Mesenchymal stem cell (in vitro differentiated cells and primary cell): ENCODE data around the gene SH2B3.

Experiments
- DNase-seq: peaks from one replicate; pipeline ENCODE4 v3.0.0-alpha.2; 2013
- H2AFZ ChIP-seq: one replicate; pipeline ENCODE4 v1.6.1; 2013; ENCODE audit warnings: low read depth, mild to moderate bottlenecking, control low read depth, inconsistent platforms, low read length, moderate library complexity
- H2AK5ac ChIP-seq: 2 replicates; pipeline ENCODE4 v1.6.1; 2013; ENCODE audit warnings: low read length, moderate library complexity, mild to moderate bottlenecking, inconsistent platforms; ENCODE audit not compliant: severe bottlenecking
- H2BK120ac ChIP-seq: one replicate; pipeline ENCODE4 v1.6.1; 2013; ENCODE audit warnings: low read depth, mild to moderate bottlenecking, inconsistent platforms, low read length, moderate library complexity
- H2BK12ac ChIP-seq, 2 experiments: one replicate each; pipeline ENCODE4 v1.6.1; 2013; ENCODE audit warnings: inconsistent platforms in 2 of 2, low read length in 2 of 2, mild to moderate bottlenecking in 2 of 2, moderate library complexity in 2 of 2, control low read depth in 1 of 2
- H2BK15ac ChIP-seq: one replicate; pipeline ENCODE4 v1.6.1; 2013; ENCODE audit warnings: mild to moderate bottlenecking, low read depth, inconsistent platforms; ENCODE audit not compliant: poor library complexity, severe bottlenecking
- H2BK5ac ChIP-seq: 2 replicates; pipeline ENCODE4 v1.6.1; 2013; ENCODE audit warnings: low read depth, mild to moderate bottlenecking, low read length, control low read depth, inconsistent platforms; ENCODE audit not compliant: poor library complexity, severe bottlenecking
- H3K14ac ChIP-seq, 2 experiments: one replicate each; pipeline ENCODE4 v1.6.1; 2013; ENCODE audit warnings: inconsistent platforms in 2 of 2, low read length in 2 of 2, control low read depth in 1 of 2, mild to moderate bottlenecking in 1 of 2, moderate library complexity in 1 of 2
- H3K18ac ChIP-seq, 2 experiments: one replicate each; pipeline ENCODE4 v1.6.1; 2013; ENCODE audit warnings: inconsistent platforms in 2 of 2, low read length in 2 of 2, control low read depth in 1 of 2, low read depth in 1 of 2, mild to moderate bottlenecking in 1 of 2
- H3K23ac ChIP-seq, 2 experiments: one replicate each; pipeline ENCODE4 v1.6.1; 2013; ENCODE audit warnings: inconsistent platforms in 2 of 2, low read length in 2 of 2, mild to moderate bottlenecking in 2 of 2, moderate library complexity in 2 of 2, control low read depth in 1 of 2
- H3K27ac ChIP-seq: 2 replicates; pipeline ENCODE4 v1.5.1; 2013; ENCODE audit warnings: mild to moderate bottlenecking, moderate library complexity, low read length, control low read depth, inconsistent platforms; ENCODE audit not compliant: poor library complexity, severe bottlenecking
- H3K27me3 ChIP-seq, 2 experiments: 2 replicates each; pipeline versions ENCODE4 v1.6.1 to v1.7.0; 2013; ENCODE audit warnings: low read length in 2 of 2, mild to moderate bottlenecking in 2 of 2, moderate library complexity in 2 of 2, control low read depth in 1 of 2, inconsistent platforms in 1 of 2; ENCODE audit not compliant: control insufficient read depth in 1 of 2, insufficient read depth in 1 of 2
- H3K36me3 ChIP-seq, 2 experiments: 2 replicates each; pipeline versions ENCODE4 v1.6.1 to v1.7.0; 2013; ENCODE audit warnings: low read length in 2 of 2, control low read depth in 1 of 2, inconsistent platforms in 1 of 2, low read depth in 1 of 2, mild to moderate bottlenecking in 1 of 2; ENCODE audit not compliant: insufficient read depth in 2 of 2, control insufficient read depth in 1 of 2
- H3K4ac ChIP-seq, 2 experiments: one replicate each; pipeline ENCODE4 v1.6.1; 2013; ENCODE audit warnings: inconsistent platforms in 2 of 2, low read length in 2 of 2, mild to moderate bottlenecking in 2 of 2, moderate library complexity in 2 of 2, control low read depth in 1 of 2, low read depth in 1 of 2
- H3K4me1 ChIP-seq: 2 replicates; pipeline ENCODE4 v1.6.1; 2013; ENCODE audit warnings: low read depth, low read length, control low read depth; ENCODE audit not compliant: control insufficient read depth, insufficient read depth
- H3K4me2 ChIP-seq: 2 replicates; pipeline ENCODE4 v1.6.1; 2013; ENCODE audit warnings: low read length, mild to moderate bottlenecking, inconsistent platforms; ENCODE audit not compliant: poor library complexity, severe bottlenecking
- H3K4me3 ChIP-seq, 2 experiments: 2 replicates each; pipeline versions ENCODE4 v1.5.1 to v1.7.0; 2013; ENCODE audit warnings: low read length in 2 of 2, mild to moderate bottlenecking in 2 of 2, control low read depth in 1 of 2, low read depth in 1 of 2; ENCODE audit not compliant: insufficient read depth in 1 of 2
- H3K79me1 ChIP-seq: replicated peaks from 2 replicates; pipeline ENCODE4 v1.6.1; 2013; ENCODE audit warnings: mild to moderate bottlenecking, control low read depth, low read length, inconsistent platforms; ENCODE audit not compliant: poor library complexity, severe bottlenecking
- H3K9ac ChIP-seq: 2 replicates; pipeline ENCODE4 v1.7.0; 2013; ENCODE audit warnings: mild to moderate bottlenecking, low read length, moderate library complexity
- H3K9me3 ChIP-seq: 2 replicates; pipeline ENCODE4 v1.7.0; 2013; ENCODE audit warnings: mild to moderate bottlenecking, low read length; ENCODE audit not compliant: control insufficient read depth
- H4K8ac ChIP-seq: one replicate; pipeline ENCODE4 v1.6.1; 2013; ENCODE audit warnings: inconsistent platforms, mild to moderate bottlenecking, low read length, moderate library complexity
- H4K91ac ChIP-seq: one replicate; pipeline ENCODE4 v1.6.1; 2013; ENCODE audit warnings: mild to moderate bottlenecking, low read length, inconsistent platforms
- WGBS: methylation state at CpG from one replicate; pipeline ENCODE4 v1.1.7; 2013; ENCODE audit warnings: mixed read lengths; 5-methylcytosine and 5-hydroxymethylcytosine counted together

The SH2B3 gene

GRCh38 chr12:111408116-111408440 is 2.4 kb downstream of the SH2B3 start:
- Histone ChIP-seq H4K8ac (no peak overlapping the region), H2BK5ac (peak overlapping the region; percentile 45), H3K23ac (no peak overlapping the region), H3K27ac (peak overlapping the region; percentile 94), H3K79me1 (no peaks in the 10 kb centered on the region), H3K4me2 (peak overlapping the region; percentile 74), H4K91ac (peak overlapping the region; percentile 74), H3K4ac (peak overlapping the region in 1 of 2 experiments; percentile 19), H3K9me3 (no peaks in the 10 kb centered on the region), H2BK12ac (no peak overlapping the region), H3K36me3 (peaks cover 0 to 8% of the 10 kb centered on the region in 2 experiments), H2BK120ac (no peak overlapping the region), H2BK15ac (no peak overlapping the region), H3K14ac (no peak overlapping the region), H3K4me1 (peaks cover 57% of the 10 kb centered on the region), H3K18ac (peak overlapping the region in 1 of 2 experiments; percentile 86), H3K27me3 (no peaks in the 10 kb centered on the region), H2AK5ac (peak overlapping the region; percentile 32), H3K4me3 (peak overlapping the region in 1 of 2 experiments; percentile 98), H2AFZ (no peak overlapping the region), H3K9ac (peak overlapping the region; percentile 93)
- WGBS: no CpG with 5 or more reads among the region's 1 CpG
- DNase-seq: no peak

DNA sequence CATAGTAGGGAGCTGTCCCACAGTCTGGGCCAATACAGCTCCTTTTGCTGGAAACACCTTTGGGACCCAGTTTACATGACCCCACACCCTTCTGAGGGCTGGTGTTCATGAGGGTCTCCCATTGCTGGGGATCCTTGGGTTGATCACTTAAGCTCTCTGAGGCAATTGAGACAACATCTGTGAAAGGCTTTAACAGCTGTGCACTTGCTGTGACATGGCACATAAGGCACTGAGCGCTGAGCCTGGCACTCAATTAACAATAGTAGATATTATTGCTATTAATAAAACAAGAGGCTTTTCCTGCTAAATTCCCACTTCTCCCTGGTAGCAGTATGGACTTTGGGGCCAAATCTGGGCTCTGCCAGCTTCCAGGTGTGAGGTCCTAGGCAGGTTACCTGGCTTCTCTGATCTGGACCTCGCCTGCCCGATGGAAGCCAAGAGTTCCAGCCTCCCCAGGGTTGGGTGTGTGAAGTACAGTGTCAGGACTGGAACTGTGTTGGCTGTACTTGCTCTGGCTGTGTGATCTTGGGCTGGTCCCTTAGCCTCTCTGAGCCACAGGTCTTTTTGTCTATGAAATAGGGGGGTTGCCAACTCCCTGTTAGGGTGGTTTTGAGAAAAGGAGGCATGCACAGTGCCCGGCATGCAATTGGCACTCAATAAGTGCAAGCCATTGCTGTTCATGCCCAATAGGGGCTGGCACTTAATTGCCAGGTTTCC is 3.1 kb downstream of the SH2B3 start:
- Histone ChIP-seq H2AK5ac (peak overlapping the region; percentile 61), H3K4me3 (peak overlapping the region; percentile 41 to 98), H4K91ac (peak overlapping the region; percentile 99), H2BK15ac (peak overlapping the region; percentile 80), H3K27ac (peak overlapping the region; percentile 94), H2AFZ (no peak overlapping the region), H3K18ac (peak overlapping the region; percentile 84 to 86), H3K14ac (peak overlapping the region in 1 of 2 experiments; percentile 94), H3K9ac (peak overlapping the region; percentile 57), H2BK120ac (peak overlapping the region; percentile 80), H3K36me3 (peaks cover 0 to 8% of the 10 kb centered on the region in 2 experiments), H3K79me1 (no peaks in the 10 kb centered on the region), H3K27me3 (no peaks in the 10 kb centered on the region), H2BK5ac (peak overlapping the region; percentile 94), H3K23ac (peak overlapping the region in 1 of 2 experiments; percentile 48), H3K4ac (peak overlapping the region; percentile 94 to 96), H3K4me2 (peak overlapping the region; percentile 74), H3K4me1 (peaks cover 58% of the 10 kb centered on the region), H2BK12ac (peak overlapping the region; percentile 78 to 83), H4K8ac (peak overlapping the region; percentile 96), H3K9me3 (no peaks in the 10 kb centered on the region)
- no peak for DNase-seq
- WGBS: 65% methylated on average over 3 of the region's 4 CpGs

GRCh38 chr12:111409403-111409779 is 3.7 kb downstream of the SH2B3 start:
- H4K91ac ChIP-seq: peak overlapping the region; percentile 99
- no peaks in the 10 kb centered on the region for H3K27me3 ChIP-seq
- H2AK5ac ChIP-seq: peak overlapping the region; percentile 61
- H3K23ac ChIP-seq: peak overlapping the region in 1 of 2 experiments; percentile 20
- H2BK12ac ChIP-seq: peak overlapping the region; percentile 68 to 73
- DNase-seq: no peak
- no peaks in the 10 kb centered on the region for H3K9me3 ChIP-seq
- peak overlapping the region; percentile 57 for H3K9ac ChIP-seq
- H2AFZ ChIP-seq: no peak overlapping the region
- H3K27ac ChIP-seq: peak overlapping the region; percentile 94
- H3K4ac ChIP-seq: peak overlapping the region; percentile 94 to 96
- H3K79me1 ChIP-seq: no peaks in the 10 kb centered on the region
- peak overlapping the region; percentile 96 for H4K8ac ChIP-seq
- peaks cover 0 to 8% of the 10 kb centered on the region in 2 experiments for H3K36me3 ChIP-seq
- WGBS: 1% methylated on average over 15 of the region's 15 CpGs
- H3K14ac ChIP-seq: peak overlapping the region in 1 of 2 experiments; percentile 84
- peak overlapping the region; percentile 94 for H2BK5ac ChIP-seq
- H3K18ac ChIP-seq: peak overlapping the region; percentile 84 to 86
- peak overlapping the region; percentile 74 for H3K4me2 ChIP-seq
- H3K4me1 ChIP-seq: peaks cover 59% of the 10 kb centered on the region
- H2BK15ac ChIP-seq: peak overlapping the region; percentile 80
- H3K4me3 ChIP-seq: peak overlapping the region in 1 of 2 experiments; percentile 52
- H2BK120ac ChIP-seq: peak overlapping the region; percentile 80

DNA sequence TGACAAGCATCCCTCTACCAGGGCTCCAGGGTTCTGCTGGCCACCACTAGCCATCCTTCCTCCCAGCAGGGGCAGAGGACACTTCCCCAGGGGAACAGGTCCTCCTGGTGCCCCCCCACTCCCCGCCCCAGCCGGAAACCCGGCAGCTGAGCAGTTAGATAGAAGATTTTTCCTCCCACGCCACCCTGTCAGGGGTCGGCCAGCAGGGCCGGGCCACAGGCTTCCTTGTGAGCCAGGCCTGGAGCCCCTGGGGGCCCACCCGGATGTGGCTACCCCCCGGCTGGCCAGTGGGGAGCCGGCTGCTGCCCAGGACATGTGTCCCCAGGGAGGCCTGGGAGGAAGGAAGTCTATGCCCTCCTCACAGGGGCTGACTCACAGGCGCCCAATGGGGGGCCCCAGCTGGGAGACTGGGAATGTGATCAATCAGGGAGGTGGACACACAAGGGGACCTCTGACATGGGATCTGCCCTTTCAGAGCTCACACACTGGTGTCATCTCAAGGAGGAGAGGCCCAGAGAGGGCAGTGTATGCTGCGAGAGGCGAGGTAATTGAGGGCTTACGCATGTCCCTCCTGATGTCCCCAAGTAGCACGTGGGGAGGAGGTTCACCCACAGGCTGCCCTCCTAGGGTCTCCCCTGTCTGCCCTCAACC is 4.2 kb downstream of the SH2B3 start:
- 2% methylated on average over 14 of the region's 14 CpGs for WGBS
- Histone ChIP-seq H4K91ac (peak overlapping the region; percentile 99), H2BK12ac (peak overlapping the region; percentile 95 to 98), H4K8ac (peak overlapping the region; percentile 96), H3K4me2 (peak overlapping the region; percentile 74), H3K4me3 (peak overlapping the region in 1 of 2 experiments; percentile 52), H3K79me1 (no peaks in the 10 kb centered on the region), H3K23ac (peak overlapping the region in 1 of 2 experiments; percentile 75), H3K4me1 (peaks cover 61% of the 10 kb centered on the region), H2BK5ac (peak overlapping the region; percentile 94), H3K18ac (peak overlapping the region; percentile 92 to 99), H2AFZ (no peak overlapping the region), H2BK120ac (peak overlapping the region; percentile 83), H3K9ac (peak overlapping the region; percentile 57), H2BK15ac (peak overlapping the region; percentile 39), H3K14ac (peak overlapping the region in 1 of 2 experiments; percentile 88), H3K27ac (peak overlapping the region; percentile 94), H3K27me3 (no peaks in the 10 kb centered on the region), H3K4ac (peak overlapping the region; percentile 94 to 98), H2AK5ac (peak overlapping the region; percentile 100), H3K36me3 (peaks cover 0 to 13% of the 10 kb centered on the region in 2 experiments), H3K9me3 (no peaks in the 10 kb centered on the region)
- DNase-seq: peak; percentile 94
